ENCODE results near the gene FAS. TPM values are rescaled to one million over a fixed set of nuclear protein-coding genes. Genes with fewer than 3 reads are reported as not detected.

Gene FAS
- total and polyA plus RNA-seq, 4 donors, result 9.5 to 28.5 (median 27.9) TPM

- Histone ChIP-seq H3K9me3 (ENCODE audit: control insufficient read depth, low read length) (no peaks in the 10 kb centered on the region), H3K4me1 (ENCODE audit: control insufficient read depth in 1 of 2, insufficient read depth in 2 of 2, low read length in 2 of 2) (peaks cover 10 to 16% of the 10 kb centered on the region in 2 donors), H3K27ac (ENCODE audit: low read depth in 1 of 2, low read length in 2 of 2) (peak overlapping the region in 1 of 2 donors; percentile 67), H3K4me3 (ENCODE audit: low read length in 2 of 2) (peak overlapping the region in 1 of 2 donors; percentile 18), H3K36me3 (ENCODE audit: control insufficient read depth in 1 of 2, insufficient read depth in 2 of 2, low read length in 1 of 2) (no peaks in the 10 kb centered on the region), H3K27me3 (ENCODE audit: control insufficient read depth in 1 of 2, insufficient read depth in 2 of 2, low read length in 1 of 2) (no peaks in the 10 kb centered on the region)
- 4 to 8% methylated on average over 2 of the region's 2 CpGs for WGBS, 2 donors
- ATAC-seq (ENCODE audit: low FRiP score) (no peak), DNase-seq (no peak)
- intact Hi-C loops (cut with DNase I), result no loop called here
These were observed 7.4 kb upstream of the FAS start for GRCh38 chr10:88983206-88983605.

GRCh38 chr10:88983939-88984338 lies 6.7 kb upstream of the FAS start:
- no peak for DNase-seq
- Histone ChIP-seq H3K27ac (ENCODE audit: low read depth in 1 of 2, low read length in 2 of 2) (peak overlapping the region in 1 of 2 donors; percentile 71), H3K4me1 (ENCODE audit: control insufficient read depth in 1 of 2, insufficient read depth in 2 of 2, low read length in 2 of 2) (peaks cover 10 to 16% of the 10 kb centered on the region in 2 donors), H3K36me3 (ENCODE audit: control insufficient read depth in 1 of 2, insufficient read depth in 2 of 2, low read length in 1 of 2) (no peaks in the 10 kb centered on the region), H3K4me3 (ENCODE audit: low read length in 2 of 2) (no peak overlapping the region), H3K9me3 (ENCODE audit: control insufficient read depth, low read length) (no peaks in the 10 kb centered on the region), H3K27me3 (ENCODE audit: control insufficient read depth in 1 of 2, insufficient read depth in 2 of 2, low read length in 1 of 2) (no peaks in the 10 kb centered on the region)
- ATAC-seq (ENCODE audit: low FRiP score), result no peak
- intact Hi-C loops (cut with DNase I), result no loop called here
- 15 to 16% methylated on average over 1 of the region's 1 CpG for WGBS, 2 donors

DNA sequence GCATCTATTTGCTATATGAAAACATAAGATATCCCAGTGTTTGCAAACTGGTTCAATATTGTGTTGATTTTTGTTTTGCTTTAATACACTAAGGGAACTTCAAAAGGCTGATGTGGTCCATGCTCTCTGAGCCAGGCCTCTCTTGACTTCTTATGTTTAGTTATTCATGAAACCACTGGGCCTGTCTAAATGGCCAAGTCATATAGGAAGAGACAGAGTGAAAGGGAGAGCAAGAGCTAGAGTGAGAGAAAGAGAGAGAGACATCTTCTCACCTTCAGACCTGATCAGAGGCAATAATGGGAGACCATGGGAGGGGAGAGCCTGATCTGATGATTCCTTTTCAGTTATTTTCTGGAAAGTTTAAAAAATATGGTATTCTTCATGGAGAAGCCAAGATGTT lies 6.1 kb upstream of the FAS start:
- Histone ChIP-seq H3K27me3 (ENCODE audit: control insufficient read depth in 1 of 2, insufficient read depth in 2 of 2, low read length in 1 of 2) (no peaks in the 10 kb centered on the region), H3K36me3 (ENCODE audit: control insufficient read depth in 1 of 2, insufficient read depth in 2 of 2, low read length in 1 of 2) (no peaks in the 10 kb centered on the region), H3K9me3 (ENCODE audit: control insufficient read depth, low read length) (no peaks in the 10 kb centered on the region), H3K4me3 (ENCODE audit: low read length in 2 of 2) (no peak overlapping the region), H3K4me1 (ENCODE audit: control insufficient read depth in 1 of 2, insufficient read depth in 2 of 2, low read length in 2 of 2) (peaks cover 12 to 16% of the 10 kb centered on the region in 2 donors), H3K27ac (ENCODE audit: low read depth in 1 of 2, low read length in 2 of 2) (peak overlapping the region in 1 of 2 donors; percentile 51)
- DNase-seq, result no peak
- intact Hi-C loops (cut with DNase I), result no loop called here
- no peak for ATAC-seq (ENCODE audit: low FRiP score)

- DNase-seq (no peak), ATAC-seq (ENCODE audit: low FRiP score) (no peak)
- WGBS, 2 donors, result 0 to 3% methylated on average over 2 of the region's 2 CpGs
- H3K4me1 ChIP-seq (ENCODE audit: control insufficient read depth in 1 of 2, insufficient read depth in 2 of 2, low read length in 2 of 2), result peaks cover 5 to 7% of the 10 kb centered on the region in 2 donors
- H3K4me3 ChIP-seq (ENCODE audit: low read length in 2 of 2), result peak overlapping the region in 1 of 2 donors; percentile 41
- H3K27me3 ChIP-seq (ENCODE audit: control insufficient read depth in 1 of 2, insufficient read depth in 2 of 2, low read length in 1 of 2), result no peaks in the 10 kb centered on the region
- intact Hi-C loops (cut with DNase I), result loop anchor here in 1 of 2 donors (5.0 kb wide), 1 partner anchor 104 kb away; the partner anchor contains the start of gene STAMBPL1
- no peak overlapping the region for H3K27ac ChIP-seq (ENCODE audit: low read depth in 1 of 2, low read length in 2 of 2)
- H3K36me3 ChIP-seq (ENCODE audit: control insufficient read depth in 1 of 2, insufficient read depth in 2 of 2, low read length in 1 of 2), result no peaks in the 10 kb centered on the region
- H3K9me3 ChIP-seq (ENCODE audit: control insufficient read depth, low read length), result no peaks in the 10 kb centered on the region
These were observed 3.9 kb upstream of the FAS start for GRCh38 chr10:88986549-88987242.

DNA sequence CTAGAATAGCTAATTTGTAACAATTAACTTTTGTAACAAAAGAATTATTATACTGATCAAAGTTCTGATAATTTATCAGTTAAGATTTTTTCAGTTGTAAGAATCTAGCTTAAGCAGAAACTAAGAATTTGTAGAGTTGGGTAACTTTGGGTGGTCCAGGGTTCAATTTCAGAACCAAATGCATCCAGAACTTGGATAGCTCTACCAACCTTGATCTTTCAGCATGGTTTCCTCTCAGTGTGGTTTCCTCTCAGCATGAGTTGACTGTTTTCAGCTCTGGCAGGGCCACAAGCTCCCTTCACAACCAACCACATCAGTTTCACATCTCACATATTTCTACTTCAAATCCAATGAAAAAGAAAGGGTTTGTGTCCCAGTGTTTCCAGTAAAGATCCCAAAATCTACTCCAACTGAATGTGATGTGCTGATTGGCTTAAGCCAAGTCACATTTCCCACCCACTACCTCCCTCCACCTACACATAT lies 3.3 kb upstream of the FAS start:
- Histone ChIP-seq H3K4me1 (ENCODE audit: control insufficient read depth in 1 of 2, insufficient read depth in 2 of 2, low read length in 2 of 2) (peaks cover 5 to 7% of the 10 kb centered on the region in 2 donors), H3K9me3 (ENCODE audit: control insufficient read depth, low read length) (no peaks in the 10 kb centered on the region), H3K4me3 (ENCODE audit: low read length in 2 of 2) (no peak overlapping the region), H3K27ac (ENCODE audit: low read depth in 1 of 2, low read length in 2 of 2) (peak overlapping the region in 1 of 2 donors; percentile 51), H3K27me3 (ENCODE audit: control insufficient read depth in 1 of 2, insufficient read depth in 2 of 2, low read length in 1 of 2) (no peaks in the 10 kb centered on the region), H3K36me3 (ENCODE audit: control insufficient read depth in 1 of 2, insufficient read depth in 2 of 2, low read length in 1 of 2) (no peaks in the 10 kb centered on the region)
- DNase-seq (no peak), ATAC-seq (ENCODE audit: low FRiP score) (no peak)
- intact Hi-C loops (cut with DNase I), result loop anchor here in 1 of 2 donors (5.0 kb wide), 1 partner anchor 105 kb away; the partner anchor contains the start of gene STAMBPL1

- H3K36me3 ChIP-seq (ENCODE audit: control insufficient read depth in 1 of 2, insufficient read depth in 2 of 2, low read length in 1 of 2), result no peaks in the 10 kb centered on the region
- peaks cover 5 to 7% of the 10 kb centered on the region in 2 donors for H3K4me1 ChIP-seq (ENCODE audit: control insufficient read depth in 1 of 2, insufficient read depth in 2 of 2, low read length in 2 of 2)
These were observed 2.8 kb upstream of the FAS start for GRCh38 chr10:88987840-88988239.

GRCh38 chr10:88989423-88989822 lies 1.2 kb upstream of the FAS start:
- Histone ChIP-seq H3K27me3 (ENCODE audit: control insufficient read depth in 1 of 2, insufficient read depth in 2 of 2, low read length in 1 of 2) (no peaks in the 10 kb centered on the region), H3K4me3 (ENCODE audit: low read length in 2 of 2) (peak overlapping the region in 1 of 2 donors; percentile 56), H3K27ac (ENCODE audit: low read depth in 1 of 2, low read length in 2 of 2) (peak overlapping the region in 1 of 2 donors; percentile 64), H3K9me3 (ENCODE audit: control insufficient read depth, low read length) (no peaks in the 10 kb centered on the region), H3K36me3 (ENCODE audit: control insufficient read depth in 1 of 2, insufficient read depth in 2 of 2, low read length in 1 of 2) (no peaks in the 10 kb centered on the region), H3K4me1 (ENCODE audit: control insufficient read depth in 1 of 2, insufficient read depth in 2 of 2, low read length in 2 of 2) (peaks cover 6 to 8% of the 10 kb centered on the region in 2 donors)
- intact Hi-C loops (cut with DNase I), result loop anchor here in 1 of 2 donors (5.0 kb wide), 1 partner anchor 107 kb away; the partner anchor contains the start of gene STAMBPL1
- no peak for ATAC-seq (ENCODE audit: low FRiP score)
- WGBS, 2 donors, result 46 to 50% methylated on average over 2 of the region's 2 CpGs
- no peak for DNase-seq

More at GRCh38 chr10:88987840-88988239, 2.8 kb upstream of the FAS start:
- no peak overlapping the region for H3K4me3 ChIP-seq (ENCODE audit: low read length in 2 of 2)
- intact Hi-C loops (cut with DNase I), result loop anchor here in 1 of 2 donors (5.0 kb wide), 1 partner anchor 106 kb away; the partner anchor contains the start of gene STAMBPL1
- H3K27ac ChIP-seq (ENCODE audit: low read depth in 1 of 2, low read length in 2 of 2), result no peak overlapping the region
- ATAC-seq (ENCODE audit: low FRiP score) (no peak), DNase-seq (no peak)
- no peaks in the 10 kb centered on the region for H3K9me3 ChIP-seq (ENCODE audit: control insufficient read depth, low read length)
- H3K27me3 ChIP-seq (ENCODE audit: control insufficient read depth in 1 of 2, insufficient read depth in 2 of 2, low read length in 1 of 2), result no peaks in the 10 kb centered on the region
- WGBS, 2 donors, result 6 to 15% methylated on average over 2 of the region's 2 CpGs

DNA sequence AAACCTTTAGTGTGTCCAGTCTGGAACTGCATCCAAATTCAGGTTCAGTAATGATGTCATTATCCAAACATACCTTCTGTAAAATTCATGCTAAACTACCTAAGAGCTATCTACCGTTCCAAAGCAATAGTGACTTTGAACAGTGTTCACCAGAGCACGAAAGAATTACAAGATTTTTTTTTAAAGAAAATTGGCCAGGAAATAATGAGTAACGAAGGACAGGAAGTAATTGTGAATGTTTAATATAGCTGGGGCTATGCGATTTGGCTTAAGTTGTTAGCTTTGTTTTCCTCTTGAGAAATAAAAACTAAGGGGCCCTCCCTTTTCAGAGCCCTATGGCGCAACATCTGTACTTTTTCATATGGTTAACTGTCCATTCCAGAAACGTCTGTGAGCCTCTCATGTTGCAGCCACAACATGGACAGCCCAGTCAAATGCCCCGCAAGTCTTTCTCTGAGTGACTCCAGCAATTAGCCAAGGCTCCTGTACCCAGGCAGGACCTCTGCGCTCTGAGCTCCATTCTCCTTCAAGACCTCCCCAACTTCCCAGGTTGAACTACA lies 694 bp upstream of the FAS start:
- peak; percentile 58 for ATAC-seq (ENCODE audit: low FRiP score)
- Histone ChIP-seq H3K27ac (ENCODE audit: low read depth in 1 of 2, low read length in 2 of 2) (peak overlapping the region; percentile 0 to 64), H3K27me3 (ENCODE audit: control insufficient read depth in 1 of 2, insufficient read depth in 2 of 2, low read length in 1 of 2) (no peaks in the 10 kb centered on the region), H3K4me1 (ENCODE audit: control insufficient read depth in 1 of 2, insufficient read depth in 2 of 2, low read length in 2 of 2) (peaks cover 3 to 6% of the 10 kb centered on the region in 2 donors), H3K36me3 (ENCODE audit: control insufficient read depth in 1 of 2, insufficient read depth in 2 of 2, low read length in 1 of 2) (no peaks in the 10 kb centered on the region), H3K4me3 (ENCODE audit: low read length in 2 of 2) (peak overlapping the region; percentile 56 to 91), H3K9me3 (ENCODE audit: control insufficient read depth, low read length) (no peaks in the 10 kb centered on the region)
- intact Hi-C loops (cut with DNase I), result loop anchor here (2.0 to 5.0 kb wide), 5 partner anchors 47 to 153 kb away; partner anchors contain the start of gene STAMBPL1 (in 1 of the 2)
- DNase-seq, result no peak
- 4 to 5% methylated on average over 8 of the region's 8 CpGs for WGBS, 2 donors
